HL-60 (cell line): ENCODE results near the gene AKAP13.

ENCODE experiments used
- DNase-seq, 2 experiments: peaks; one replicate each; pipeline ENCODE4 v3.0.0-alpha.2; 2010 to 2020; ENCODE audit warnings: low read depth in 1 of 2, low spot score in 1 of 2
- H3K27ac ChIP-seq: fragments of 250-450 bp; sonication (Bioruptor Pico); replicated peaks from 2 replicates; pipeline ENCODE4 v1.5.1; 2020; ENCODE audit warnings: mild to moderate bottlenecking, moderate library complexity
- H3K27me3 ChIP-seq: fragments of 250-450 bp; sonication (Bioruptor Pico); 2 replicates; pipeline ENCODE4 v1.5.1; 2021; ENCODE audit warnings: mild to moderate bottlenecking, moderate library complexity; ENCODE audit not compliant: insufficient read depth, poor library complexity, severe bottlenecking
- H3K4me3 ChIP-seq: replicated peaks from 2 replicates; pipeline ENCODE4 v1.5.1; 2011; ENCODE audit warnings: mild to moderate bottlenecking, control low read depth, low read length; ENCODE audit not compliant: insufficient read depth
- GABPA ChIP-seq: IDR thresholded peaks from 2 replicates; pipeline ENCODE4 v1.6.1; 2012; ENCODE audit warnings: low read depth
- POLR2AphosphoS5 ChIP-seq: IDR thresholded peaks from 2 replicates; pipeline ENCODE4 v1.6.1; 2012; ENCODE audit warnings: low read depth
- SPI1 ChIP-seq: IDR thresholded peaks from 2 replicates; pipeline ENCODE4 v1.6.1; 2012; ENCODE audit warnings: low read depth, mild to moderate bottlenecking, borderline replicate concordance
- TF ChIP-seq, protein P1 (sequence below): IDR thresholded peaks from one replicate; pipeline ENCODE4 v1.5.1; 2011; ENCODE audit warnings: low read length, control low read depth, inconsistent platforms; ENCODE audit not compliant: insufficient read depth
- TF ChIP-seq, protein P2 (sequence below): IDR thresholded peaks from 2 replicates; pipeline ENCODE4 v1.6.1; 2012; ENCODE audit warnings: low read depth; ENCODE audit not compliant: insufficient replicate concordance

The AKAP13 gene

DNA sequence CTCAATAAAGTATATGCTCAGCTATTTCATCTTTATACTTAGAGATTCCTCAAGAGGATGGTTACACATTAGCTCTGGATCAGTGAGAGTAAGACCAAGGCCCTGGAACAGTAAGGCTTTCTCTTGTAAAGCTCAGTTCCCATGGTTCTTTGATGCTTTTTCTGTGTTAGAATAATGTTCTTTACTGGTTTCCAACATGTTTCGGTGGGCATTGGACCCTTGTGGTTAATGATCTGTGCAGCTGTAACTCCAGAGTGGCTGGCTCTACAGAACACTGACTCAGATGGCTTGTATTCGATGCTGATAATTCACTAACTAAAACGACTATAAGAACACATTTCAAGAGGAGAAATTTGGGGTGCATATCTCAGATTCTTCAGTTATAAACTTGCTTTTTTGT is 114.7 kb downstream of the AKAP13 start:
- no peak overlapping the region for H3K4me3 ChIP-seq
- DNase-seq: no peak
- H3K27ac ChIP-seq: no peak overlapping the region
- no peaks in the 10 kb centered on the region for H3K27me3 ChIP-seq
- TF ChIP-seq GABPA (no peak), SPI1 (no peak), POLR2AphosphoS5 (no peak)
- TF ChIP-seq, protein P1, sequence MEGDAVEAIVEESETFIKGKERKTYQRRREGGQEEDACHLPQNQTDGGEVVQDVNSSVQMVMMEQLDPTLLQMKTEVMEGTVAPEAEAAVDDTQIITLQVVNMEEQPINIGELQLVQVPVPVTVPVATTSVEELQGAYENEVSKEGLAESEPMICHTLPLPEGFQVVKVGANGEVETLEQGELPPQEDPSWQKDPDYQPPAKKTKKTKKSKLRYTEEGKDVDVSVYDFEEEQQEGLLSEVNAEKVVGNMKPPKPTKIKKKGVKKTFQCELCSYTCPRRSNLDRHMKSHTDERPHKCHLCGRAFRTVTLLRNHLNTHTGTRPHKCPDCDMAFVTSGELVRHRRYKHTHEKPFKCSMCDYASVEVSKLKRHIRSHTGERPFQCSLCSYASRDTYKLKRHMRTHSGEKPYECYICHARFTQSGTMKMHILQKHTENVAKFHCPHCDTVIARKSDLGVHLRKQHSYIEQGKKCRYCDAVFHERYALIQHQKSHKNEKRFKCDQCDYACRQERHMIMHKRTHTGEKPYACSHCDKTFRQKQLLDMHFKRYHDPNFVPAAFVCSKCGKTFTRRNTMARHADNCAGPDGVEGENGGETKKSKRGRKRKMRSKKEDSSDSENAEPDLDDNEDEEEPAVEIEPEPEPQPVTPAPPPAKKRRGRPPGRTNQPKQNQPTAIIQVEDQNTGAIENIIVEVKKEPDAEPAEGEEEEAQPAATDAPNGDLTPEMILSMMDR: no peak
- TF ChIP-seq, protein P2, sequence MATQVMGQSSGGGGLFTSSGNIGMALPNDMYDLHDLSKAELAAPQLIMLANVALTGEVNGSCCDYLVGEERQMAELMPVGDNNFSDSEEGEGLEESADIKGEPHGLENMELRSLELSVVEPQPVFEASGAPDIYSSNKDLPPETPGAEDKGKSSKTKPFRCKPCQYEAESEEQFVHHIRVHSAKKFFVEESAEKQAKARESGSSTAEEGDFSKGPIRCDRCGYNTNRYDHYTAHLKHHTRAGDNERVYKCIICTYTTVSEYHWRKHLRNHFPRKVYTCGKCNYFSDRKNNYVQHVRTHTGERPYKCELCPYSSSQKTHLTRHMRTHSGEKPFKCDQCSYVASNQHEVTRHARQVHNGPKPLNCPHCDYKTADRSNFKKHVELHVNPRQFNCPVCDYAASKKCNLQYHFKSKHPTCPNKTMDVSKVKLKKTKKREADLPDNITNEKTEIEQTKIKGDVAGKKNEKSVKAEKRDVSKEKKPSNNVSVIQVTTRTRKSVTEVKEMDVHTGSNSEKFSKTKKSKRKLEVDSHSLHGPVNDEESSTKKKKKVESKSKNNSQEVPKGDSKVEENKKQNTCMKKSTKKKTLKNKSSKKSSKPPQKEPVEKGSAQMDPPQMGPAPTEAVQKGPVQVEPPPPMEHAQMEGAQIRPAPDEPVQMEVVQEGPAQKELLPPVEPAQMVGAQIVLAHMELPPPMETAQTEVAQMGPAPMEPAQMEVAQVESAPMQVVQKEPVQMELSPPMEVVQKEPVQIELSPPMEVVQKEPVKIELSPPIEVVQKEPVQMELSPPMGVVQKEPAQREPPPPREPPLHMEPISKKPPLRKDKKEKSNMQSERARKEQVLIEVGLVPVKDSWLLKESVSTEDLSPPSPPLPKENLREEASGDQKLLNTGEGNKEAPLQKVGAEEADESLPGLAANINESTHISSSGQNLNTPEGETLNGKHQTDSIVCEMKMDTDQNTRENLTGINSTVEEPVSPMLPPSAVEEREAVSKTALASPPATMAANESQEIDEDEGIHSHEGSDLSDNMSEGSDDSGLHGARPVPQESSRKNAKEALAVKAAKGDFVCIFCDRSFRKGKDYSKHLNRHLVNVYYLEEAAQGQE: no peak

DNA sequence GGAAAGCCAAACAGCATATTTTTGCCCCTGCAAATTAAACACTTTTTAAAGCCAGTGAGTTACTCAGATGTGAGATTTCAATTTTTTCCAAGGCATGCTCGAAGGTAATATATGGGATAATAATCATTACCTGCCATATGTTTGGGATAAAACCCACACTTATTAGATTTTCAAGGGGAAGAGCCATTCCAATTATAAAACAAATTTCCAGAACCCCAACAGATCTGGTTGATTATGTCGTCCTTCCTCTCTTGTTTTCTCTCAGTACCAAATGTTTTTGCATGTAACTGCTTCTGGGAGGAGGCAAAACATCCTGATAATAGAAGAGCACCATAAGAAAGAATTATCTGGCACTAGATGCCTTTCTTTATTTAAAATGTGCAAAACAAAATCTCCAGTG is 115.1 kb downstream of the AKAP13 start:
- no peak overlapping the region for H3K4me3 ChIP-seq
- TF ChIP-seq POLR2AphosphoS5 (no peak), GABPA (no peak), SPI1 (no peak)
- TF ChIP-seq, protein P1: no peak
- TF ChIP-seq, protein P2: no peak

DNA sequence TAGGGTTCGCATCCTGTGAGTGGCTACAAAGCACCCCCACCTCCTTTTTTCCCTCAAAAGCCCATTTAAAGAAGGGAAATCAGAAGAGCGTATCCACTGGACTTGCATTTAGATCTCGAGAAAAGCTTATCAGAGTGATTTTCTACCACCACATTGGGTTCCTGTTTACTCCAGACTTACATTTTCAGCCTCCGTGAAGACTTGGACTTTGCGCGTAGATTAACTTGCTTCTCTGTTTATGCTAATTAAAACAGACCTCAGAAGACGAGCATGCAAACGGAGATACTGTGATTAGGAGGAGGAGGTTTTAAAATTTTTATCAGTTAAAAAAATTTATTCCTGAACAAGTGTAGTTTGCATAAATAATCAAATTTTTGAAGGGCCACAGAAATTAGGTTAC is 115.7 kb downstream of the AKAP13 start:
- no peak overlapping the region for H3K27ac ChIP-seq
- no peaks in the 10 kb centered on the region for H3K27me3 ChIP-seq
- no peak overlapping the region for H3K4me3 ChIP-seq
- no peak for DNase-seq
- TF ChIP-seq SPI1: no peak
- TF ChIP-seq, protein P1: no peak
- no peak for TF ChIP-seq GABPA
- TF ChIP-seq, protein P2: no peak
- no peak for TF ChIP-seq POLR2AphosphoS5

More for the DNA sequence above, 115.1 kb downstream of the AKAP13 start:
- no peak for DNase-seq
- Histone ChIP-seq H3K27me3 (no peaks in the 10 kb centered on the region), H3K27ac (no peak overlapping the region)
